Stromal cell of bone marrow (primary cell): Measurements from ENCODE around the gene PPP1R13B.

ENCODE experiments used
- DNase-seq: peaks from one replicate; pipeline ENCODE4 v3.0.0-alpha.2; 2012; ENCODE audit warnings: low read depth

Gene PPP1R13B

DNA sequence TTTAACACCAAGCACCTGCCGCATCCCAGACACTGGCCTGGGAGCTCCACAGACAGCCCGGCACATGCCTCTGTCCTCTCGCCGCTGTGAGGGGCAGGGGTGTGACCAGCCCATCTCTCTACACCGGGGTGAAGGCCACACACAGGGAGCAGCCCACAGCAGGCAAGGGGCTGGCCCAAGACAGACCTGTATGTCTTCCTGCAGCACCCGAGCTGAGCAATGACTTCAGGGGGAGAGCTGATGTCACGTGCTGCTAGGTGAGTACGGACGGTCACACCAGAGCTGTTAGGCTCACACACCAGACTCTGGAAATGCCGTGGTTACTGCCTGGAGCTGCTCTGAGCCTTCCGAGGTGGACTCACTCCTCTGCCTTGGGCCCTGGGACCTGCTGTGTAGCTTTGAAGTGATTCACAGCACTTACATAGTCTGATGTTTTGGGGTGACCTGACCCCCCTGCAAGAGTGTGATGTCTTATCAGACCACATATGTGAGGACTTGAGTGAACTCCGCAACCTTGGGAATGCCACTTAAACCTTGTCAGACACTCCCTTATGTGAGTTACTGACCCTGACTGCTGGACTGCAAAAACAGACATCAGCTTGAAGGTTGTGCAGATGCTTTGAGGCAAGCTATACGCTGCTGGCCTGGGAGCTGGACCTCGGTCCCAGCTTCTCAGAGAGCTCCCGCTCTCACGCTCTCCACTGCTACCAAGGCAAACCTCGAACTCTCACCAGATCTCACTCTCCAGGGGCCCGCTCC lies 133.9 kb downstream of the PPP1R13B start:
- no peak for DNase-seq

DNA sequence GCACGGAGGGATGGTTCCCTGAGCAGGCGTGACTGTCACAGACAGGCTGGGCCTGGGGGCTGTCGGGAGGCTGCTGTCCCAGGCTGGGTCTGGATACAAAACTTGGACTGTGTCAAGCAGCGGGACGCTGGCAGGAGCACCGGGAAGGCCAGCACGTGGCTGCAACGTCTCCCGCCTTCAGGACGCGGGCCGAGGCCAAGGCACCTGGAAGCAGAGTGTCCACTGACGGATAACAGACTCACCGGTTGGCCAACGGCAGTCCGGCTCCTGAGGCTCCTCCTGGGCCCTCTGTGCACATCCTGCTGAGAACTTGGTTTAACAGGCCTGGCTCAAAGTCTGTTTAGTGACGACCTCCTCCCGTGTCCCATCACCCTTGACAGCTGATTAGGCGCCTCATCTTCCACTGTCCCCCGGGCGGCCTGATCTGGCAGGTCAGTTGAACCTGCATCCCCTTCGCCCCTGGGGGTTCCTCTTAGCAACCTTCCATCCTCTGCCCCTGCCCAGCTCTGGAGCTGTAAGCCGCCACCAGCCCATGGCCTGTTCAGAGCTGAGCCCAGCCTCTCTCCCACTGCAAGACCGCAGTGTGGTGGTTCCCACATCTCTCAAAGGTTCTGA lies 134.6 kb downstream of the PPP1R13B start:
- no peak for DNase-seq

DNA sequence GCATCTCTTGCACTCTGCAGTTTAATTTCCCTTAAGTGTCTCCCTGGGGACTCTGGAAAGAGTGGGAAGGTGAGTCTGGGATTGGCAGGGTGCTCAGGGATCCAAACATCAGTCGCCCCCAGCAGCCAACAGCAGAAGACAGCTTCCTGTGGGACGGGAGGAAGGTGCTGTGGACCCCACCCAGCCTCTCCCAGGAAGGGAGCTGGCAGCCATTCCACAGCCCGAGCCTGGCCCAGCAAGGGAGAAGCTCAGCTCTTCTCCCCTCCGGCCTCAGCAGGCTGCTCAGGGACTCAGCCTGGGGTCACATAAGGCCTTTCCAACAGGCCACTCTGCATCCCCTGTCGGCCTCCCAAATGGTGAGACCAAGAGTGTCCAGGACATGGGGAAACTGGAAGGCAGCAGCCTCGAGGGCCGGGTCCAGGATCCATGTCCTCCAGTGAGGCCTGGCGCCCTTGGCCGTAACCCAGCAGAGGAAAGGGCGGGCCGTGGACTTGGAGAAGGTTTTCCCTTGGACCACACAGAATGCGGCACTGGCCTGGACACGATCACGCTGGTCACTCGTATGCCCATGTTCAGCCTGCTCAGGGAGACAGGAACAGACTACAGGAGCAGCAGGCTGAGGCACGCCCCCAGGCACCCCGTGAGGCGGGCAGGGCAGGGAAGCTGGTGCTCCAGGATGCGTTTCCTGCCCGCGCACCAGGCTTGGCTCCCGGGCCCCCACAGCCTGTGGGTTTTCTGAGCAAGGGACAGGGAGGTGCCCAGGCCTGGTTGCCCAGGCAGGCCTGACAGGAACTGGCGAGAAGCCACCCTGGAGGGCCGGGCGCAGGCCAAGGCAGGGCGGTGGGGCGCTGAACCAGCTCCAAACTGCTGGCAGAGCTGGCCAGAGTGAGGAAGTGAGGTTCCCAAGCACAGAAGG lies 135.6 kb downstream of the PPP1R13B start:
- DNase-seq, result no peak

DNA sequence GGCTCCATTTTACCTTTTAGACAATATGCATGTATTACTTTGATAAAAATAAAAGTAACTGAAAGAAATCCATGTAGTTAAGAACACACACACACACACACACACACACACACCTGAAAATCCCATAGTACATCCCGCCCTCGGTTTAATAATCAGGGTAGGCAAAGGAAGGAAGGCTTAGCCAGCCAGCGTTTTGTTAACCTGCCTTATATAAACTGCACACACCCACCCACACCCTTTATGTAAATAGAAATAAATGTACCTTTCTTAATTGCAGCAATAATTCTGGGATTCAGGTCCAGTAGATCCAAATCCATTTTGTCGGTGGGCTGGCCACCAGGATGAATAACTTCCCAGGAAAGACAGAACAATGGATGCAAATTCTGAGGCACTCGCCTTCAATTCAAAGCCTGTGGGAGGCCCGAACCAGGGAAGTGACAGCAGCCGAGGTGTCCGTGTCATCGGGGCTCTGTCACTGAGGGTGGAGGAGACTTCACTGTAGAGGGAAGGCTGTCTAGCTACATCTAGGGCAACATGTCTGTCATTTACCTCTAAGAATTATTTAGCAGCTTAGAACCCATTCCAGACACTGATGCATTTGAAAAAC lies 136.5 kb downstream of the PPP1R13B start:
- no peak for DNase-seq

DNA sequence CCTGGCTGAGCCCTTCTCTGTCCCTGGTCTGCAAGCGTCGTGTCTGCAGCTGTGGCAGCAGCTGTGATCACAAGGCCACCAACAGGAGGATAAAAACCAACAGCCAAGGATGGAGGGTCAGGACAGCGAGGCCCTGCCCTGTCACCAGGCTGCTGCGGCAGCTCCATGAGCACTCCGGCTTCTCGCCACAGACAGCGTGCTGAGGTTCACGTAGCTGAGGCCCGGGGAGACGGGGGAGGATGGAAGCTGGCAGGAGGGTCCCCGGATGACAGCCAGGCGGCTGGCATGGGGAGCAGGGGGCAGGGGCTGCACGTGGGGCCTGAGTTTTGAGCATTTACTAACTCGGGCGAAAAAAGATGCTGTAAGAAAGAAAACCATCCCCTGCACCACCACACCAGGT lies 137.6 kb downstream of the PPP1R13B start:
- DNase-seq, result no peak

DNA sequence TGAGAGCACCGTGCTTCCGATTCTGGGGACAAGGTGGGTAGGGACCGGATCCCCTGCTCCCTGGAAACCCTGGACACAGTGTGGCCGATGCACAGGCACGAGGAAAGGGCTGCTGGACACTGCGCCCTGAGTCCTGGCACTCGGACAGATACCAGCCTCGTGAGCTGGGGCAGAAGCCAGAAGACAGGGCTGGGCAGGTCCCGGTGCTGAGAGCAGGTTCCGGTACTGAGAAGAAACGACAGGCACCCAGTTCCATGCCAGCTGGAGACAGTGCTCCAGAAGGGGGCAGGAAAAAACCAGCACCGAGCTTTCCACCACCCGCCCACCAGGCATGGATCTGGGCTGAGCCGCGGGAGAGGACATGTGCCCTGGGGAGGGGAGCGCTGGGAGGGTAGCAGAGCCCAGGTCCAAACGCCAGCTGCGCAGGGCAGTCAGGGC lies 138.6 kb downstream of the PPP1R13B start:
- DNase-seq, result no peak

DNA sequence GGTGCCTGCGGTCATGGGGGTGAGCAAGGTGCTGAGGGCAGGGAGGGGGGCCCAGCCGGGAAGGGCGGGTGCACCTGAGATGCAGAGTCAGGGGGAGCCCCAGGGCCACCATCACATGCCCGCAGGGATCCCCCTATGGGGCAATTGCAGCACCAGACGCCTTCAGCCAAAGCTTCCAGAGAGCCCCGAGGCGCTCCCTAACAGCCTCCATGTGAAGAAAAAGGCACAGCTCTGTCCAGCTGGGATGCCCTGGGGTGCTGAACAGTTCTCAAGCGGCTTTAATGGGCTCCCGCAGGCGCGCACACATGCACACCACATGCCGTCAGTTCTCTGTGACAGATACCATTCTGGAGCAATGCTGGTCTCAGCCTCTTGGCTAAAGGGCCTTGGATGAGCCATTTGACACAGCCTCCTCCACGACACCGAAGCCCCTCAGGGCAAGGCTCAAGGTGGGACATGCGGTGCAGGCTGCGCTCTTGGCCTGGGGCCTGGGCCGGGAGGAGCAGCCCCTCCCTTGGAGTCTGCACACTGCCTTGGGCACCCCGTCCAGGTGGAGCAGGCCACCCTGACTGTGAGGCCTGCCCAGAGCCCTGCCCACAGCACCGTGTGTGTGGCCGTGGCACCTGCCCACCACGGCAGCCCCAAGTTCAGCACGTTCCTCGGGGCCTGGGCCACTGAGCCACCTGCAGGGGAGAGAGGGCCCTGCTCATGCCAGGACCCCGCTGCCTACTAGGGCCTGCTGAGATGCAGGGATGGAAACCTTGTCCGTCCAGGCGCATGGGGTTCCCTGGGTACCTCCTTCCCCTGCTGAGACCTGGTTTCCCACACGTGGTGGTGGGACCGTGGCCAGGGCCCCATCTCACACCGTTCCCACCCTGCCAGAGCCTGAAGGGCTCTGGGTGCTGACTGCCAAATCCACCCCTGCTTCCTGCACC lies 139.8 kb downstream of the PPP1R13B start:
- no peak for DNase-seq

DNA sequence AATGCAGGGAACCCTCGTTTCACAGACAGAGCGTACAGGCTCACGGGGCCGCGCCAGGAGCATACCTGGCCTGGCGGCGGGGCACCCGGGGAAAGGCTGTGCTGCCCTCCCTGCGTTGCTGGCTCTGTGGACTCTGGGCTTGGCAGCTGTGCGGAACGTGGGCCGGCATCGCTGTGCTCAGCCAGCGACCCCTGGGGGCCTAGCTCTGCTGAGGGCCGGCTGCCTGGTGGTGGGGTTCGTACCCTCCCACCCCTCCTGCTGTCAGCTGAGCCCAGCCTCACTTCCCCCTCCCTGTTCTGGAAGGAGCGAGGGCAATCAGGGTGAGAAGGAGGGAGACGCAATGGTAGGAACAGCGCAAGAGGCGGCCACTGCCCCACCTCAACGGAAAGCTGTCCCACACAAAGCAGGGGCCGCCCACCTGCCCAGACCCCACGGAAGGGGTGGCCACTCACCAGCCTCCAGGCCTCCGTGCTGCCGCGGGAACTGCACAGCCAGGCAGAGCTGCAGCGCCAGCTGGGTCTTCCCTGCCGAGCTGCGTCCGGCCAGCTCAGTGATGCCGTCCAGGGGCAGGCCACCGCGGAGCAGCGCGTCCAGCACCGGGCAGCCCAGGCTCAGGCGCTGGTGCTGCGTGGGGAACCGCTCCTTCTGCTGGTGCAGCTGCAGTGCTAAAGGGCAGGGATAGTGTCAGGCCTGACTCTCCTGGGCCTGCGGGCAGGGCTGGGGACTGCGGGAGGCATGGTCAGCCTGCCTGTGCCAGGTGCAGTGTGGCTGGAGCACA lies 140.6 kb downstream of the PPP1R13B start:
- DNase-seq, result no peak

DNA sequence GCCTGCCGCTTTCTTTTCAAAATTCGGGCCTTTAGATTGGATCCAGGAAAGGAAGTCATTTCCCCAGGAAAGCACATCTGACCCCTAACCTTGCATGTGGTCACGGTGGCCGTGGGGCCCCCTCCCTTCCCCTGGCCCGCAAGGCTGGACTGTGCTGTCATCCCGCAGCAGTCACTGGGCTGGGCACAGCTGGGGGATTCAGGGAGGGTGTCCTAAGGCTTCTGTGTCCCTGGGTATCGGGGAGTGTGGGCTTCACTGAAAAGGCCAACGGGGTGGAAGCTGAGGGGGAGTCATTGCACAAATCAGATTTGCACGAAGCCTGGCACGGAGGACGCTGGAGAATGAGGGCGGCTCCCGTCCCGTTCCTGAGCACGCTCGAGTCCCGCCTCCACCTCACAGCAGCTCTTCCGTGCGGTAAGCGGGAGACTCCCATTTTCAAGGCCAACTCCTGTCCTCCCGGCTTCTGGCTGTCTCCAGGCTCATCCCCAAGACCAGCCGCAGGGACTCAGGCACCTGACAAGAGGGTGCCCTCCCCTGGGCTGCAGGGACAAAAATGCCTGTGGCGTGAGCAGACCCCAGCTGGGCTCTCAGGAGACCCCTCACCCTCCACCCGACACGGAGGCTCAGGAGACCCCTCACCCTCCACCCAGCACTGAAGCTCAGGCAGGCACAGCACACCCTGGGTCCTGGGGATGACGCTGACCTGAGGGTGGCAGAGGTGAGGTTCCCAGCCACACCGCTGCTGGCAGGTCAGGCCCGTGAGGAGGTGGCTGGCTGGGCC lies 141.7 kb downstream of the PPP1R13B start:
- DNase-seq, result no peak

DNA sequence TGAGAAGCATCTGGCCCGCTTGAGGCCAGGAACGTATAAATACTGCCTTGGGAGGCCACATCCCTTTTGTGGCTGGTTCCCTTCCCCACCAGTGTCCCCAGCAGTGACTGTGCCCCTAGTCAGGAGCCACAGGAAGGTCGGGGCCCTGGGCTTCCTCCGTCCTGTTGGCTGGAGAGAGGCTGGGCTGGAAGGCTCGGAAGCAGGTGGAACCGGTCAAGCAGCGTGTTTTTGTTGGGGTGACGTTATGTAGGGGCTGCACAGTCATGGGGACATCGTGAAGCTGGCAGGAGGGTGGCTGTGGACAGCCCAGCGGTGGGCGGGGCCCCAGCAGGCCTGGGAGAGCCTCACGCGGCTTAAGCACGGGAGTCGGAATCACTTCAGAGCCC lies 142.3 kb downstream of the PPP1R13B start:
- DNase-seq, result no peak

DNA sequence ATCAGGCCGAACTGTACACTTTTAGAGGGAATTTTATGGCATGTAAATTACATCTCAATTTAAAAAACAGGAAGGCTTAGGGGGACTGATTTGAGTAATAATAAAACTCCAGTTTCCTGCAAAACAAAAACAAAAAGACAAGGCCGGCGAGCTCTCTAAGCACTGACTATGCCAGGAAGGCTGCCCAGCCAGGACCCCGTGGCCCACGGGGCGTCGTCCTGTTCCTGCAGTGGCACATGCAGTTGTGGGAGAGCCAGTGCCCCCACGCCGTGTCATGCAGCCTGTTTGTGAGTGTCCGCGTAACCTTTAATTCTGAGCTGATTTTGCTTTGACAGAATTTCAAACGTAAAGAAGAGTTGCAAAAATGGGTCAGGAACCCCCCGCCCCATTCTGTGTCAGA lies 142.7 kb downstream of the PPP1R13B start:
- no peak for DNase-seq

DNA sequence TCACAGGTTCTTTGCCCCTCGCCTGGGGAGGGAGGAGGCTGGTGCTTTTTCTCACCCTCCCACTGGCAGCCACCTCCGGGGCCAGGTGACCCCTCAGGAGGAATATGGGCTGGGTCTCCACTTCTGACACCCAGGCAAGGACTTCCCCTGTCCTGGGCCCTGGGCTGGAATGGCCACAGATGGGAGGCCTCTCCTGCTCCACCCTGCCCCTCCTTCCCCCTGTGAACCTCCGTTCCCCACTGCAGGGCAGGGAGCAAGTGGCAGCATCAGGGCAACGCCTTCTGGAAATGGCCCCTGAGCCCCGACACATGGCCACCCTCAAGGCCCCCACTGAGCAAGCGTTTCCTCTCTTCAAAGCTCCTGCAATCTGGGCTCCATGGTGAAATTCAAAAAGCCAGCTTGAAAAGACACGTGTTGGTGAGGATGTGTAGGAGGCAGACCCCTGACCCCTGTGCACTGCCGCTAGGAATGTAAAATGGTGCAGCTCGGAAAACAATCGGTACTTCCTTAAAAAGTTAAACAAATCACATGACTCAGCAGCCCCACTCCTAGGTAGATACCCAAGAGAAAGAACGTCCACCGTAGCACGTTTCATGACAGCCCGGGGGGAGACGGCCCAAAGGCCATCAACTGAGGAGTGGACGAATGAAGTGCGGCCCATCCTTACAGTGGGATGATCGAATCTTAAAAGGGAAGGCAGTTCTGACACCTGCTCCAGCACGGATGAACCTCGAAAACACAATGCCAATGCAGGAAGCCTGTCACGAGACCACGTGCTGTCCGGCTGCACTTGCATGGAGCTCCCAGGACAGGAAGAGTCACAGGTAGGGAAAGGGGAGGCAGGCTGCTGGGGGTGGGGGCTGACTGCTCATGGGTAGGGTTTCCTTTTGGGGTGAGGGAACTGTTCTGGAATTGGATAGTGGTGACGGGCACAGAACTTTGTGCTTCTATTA lies 143.7 kb downstream of the PPP1R13B start:
- no peak for DNase-seq

DNA sequence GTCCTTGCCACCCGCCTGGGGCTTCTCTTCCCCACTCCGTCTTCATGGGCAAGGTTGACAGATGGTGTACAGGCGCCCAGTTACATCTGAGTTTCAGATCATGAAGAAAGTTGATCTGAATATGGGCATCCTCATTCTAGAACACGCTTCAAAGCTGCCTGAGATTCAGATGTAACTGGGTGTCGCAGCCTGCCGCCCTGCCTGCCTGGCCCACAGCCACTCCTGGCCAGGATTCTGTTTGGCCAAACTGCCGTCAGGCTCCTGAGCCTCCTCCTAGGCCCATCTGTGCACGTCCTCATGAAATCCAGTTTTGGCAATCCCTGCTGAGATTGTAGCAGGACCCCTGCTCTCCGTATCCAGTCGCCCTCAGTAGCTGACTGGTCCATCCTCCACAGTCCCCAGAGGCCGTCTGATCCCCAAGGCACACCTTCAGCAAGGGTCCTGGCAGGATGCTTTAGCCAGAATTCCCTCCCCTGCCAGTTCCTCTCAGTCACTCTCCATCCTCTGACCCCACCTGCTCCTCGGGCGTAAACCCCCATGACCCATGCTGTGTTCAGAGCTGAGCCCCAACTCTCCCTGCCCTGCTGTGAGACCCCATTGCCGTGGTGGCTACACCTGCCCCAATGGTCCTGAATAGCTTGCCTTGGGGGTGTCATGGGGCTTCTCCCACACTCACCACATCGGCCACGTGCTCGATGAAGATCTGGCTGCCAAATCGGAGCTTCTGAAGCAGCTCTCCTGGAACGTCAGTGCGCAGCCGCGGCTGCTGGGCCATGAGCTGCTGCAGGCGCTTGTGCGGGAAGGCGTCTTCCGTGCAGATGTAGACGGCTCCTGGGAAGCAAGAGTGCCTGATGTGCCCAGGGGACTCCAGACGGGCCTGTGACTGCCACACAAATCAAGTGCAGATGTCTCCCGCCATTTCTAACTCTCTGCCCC lies 144.6 kb downstream of the PPP1R13B start:
- no peak for DNase-seq

DNA sequence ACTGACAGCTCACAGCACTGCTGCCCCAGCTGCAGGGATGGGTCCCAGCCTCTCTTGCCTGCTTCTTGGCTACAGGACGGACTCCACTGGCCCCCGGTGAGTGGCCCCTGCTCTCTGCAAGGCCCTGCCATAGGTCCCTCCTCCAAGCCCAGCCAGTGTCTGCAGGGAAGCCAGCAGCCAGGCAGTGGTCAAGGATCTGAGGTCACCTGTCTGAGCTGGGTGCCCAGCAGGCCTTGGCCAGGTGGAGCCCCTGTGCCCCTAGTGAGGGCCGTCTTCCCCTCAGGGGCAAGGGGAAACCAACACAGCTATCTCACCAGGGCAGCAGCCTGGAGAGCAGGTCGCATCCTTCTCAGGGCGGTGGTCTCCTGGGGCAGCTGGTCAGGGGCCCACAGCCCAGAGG lies 145.3 kb downstream of the PPP1R13B start:
- no peak for DNase-seq

DNA sequence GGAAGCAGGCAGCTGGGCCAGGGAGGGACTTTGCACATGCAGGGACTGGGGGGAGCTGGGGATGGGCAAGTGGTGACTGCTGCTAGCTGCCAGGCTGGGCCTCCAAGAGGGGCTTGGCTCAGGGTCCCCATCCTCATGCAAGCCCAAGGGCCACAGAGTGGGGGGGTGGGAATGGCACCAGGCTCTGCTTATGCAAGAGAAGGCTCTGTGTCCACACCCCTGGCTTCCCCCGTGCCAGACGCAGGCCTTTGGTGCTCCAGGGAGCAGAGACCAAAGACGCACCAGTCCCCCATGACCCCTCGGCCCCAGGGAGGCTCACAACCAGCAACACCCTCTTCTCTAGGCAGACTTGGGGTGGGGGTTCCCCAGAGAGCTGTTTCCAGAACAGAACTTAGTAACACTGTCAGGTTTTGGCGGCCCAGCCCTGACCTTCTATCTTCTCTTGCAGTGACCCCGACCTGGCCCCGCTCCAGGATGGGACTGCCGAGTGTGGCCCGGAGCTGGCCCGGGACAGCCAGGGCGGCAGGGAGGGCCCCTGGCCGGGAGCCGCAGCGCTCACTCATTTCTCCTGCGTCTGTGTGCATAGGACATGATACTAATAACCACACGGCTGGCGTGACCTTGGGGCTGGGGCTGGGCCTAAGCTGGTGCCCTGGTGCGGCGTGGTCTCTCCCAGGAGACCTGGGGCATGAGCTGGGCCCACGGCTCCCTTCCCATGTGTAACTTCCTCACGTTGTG lies 146.5 kb downstream of the PPP1R13B start:
- no peak for DNase-seq

DNA sequence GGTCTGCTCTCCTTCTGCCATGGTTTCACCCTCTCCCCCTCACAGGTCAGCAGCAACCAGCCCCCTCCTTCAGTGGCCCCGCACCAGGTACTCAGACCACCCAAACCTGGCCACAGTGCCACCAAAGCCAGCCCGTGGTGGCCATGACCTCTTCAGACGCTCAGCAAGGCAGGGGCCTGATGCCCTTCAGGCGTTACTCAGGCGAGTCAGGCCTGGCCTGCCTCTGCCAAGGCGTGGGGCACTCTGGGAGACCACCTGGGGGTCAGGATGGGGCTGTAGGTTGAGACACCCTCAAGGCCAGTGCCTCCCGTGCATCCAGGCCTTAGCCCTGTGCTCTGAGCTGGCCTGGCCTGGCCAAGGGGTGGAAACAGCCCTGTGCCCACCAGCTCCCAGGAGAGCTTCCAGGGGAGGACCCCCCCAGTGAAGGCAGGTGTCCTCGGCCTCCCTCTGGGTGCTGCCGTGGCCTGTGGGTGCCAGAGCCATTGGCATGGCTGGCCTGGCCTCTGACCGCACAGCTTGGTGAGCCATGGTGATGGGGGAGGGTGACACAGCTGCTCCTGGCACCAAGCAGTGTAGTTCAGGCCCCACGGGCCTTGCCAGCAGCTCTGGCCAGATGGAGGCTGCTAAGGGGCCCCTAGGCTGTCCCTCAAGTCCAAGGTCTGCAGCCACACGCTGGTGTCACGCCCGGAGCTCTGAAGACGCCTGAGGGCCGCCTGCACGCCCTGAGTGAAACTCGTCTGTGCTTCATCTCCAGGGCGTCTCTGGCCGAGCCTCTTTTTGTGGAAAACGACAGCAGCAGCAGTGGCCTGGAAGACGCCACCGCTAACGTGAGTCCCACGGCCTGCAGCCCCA lies 147.2 kb downstream of the PPP1R13B start:
- DNase-seq, result no peak
